ENCODE results near the gene CD8B2.
"Not testable (repeated sequence)": the region's sequence is repeated elsewhere in the genome, so short reads cannot be mapped to it uniquely, and the experiment has no call there.

The CD8B2 gene

DNA sequence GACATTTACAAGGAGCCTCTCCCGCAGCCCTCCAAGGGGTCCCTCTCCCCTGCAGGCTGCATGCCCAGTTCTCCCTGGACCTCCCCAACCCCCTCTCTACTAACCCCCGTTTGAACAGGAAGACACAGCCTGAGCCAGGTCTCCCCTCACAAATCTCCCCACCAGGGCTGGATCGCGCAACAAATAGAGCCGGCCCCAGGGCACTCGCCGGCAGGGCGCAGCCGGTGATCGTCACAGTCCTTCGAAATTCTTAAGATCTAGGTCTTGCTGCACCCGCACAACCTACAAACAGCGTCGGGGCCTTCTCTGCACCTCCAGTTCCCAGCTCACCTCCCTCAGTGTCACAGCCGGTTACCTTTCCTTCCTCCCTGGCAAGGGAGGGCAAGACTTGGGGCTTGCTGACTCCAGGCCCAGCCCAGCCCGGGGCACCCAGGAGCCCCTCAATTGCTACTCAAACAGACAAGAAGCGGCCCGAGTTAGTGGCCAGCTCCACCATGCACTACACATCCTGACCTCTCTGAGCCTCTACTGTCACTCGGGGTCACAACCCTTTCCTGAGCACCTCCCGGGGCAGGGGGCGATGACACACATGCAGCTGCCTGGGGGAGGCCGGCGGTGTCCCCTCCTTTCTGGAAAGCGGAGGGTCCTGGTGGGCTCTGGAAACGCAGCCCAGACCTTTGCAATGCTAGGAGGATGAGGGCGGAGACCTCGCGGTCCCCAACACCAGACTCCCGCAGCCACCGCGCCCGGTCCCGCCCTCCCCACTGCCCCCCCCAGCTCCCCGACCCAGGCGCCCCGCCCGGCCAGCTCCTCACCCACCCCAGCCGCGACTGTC, at the start of gene CD8B2:
CD8B2 (plus strand) TSS at position 814 of the 835 bp plus-strand sequence. CDS start 63 bp downstream, outside the sequence.
- ATAC-seq: not testable (repeated sequence)

DNA sequence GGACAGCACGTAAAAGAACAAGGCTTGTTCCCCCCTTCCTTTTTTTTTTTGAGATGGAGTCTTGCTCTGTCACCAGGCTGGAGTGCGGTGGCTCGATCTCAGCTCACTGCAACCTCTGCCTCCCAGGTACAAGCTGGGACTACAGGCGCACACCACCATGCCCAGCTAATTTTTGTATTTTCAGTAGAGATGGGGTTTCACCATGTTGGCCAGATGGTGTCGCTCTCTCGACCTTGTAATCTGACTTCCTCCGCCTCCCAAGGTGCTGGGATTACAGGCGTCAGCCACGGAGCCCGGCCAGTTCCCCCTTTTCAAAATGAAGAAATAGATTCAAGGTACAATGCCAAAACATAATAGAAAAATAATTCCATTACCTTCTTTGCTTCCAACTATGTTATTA, 25.3 kb upstream of the CD8B2 start:
- not testable (repeated sequence) for ATAC-seq

DNA sequence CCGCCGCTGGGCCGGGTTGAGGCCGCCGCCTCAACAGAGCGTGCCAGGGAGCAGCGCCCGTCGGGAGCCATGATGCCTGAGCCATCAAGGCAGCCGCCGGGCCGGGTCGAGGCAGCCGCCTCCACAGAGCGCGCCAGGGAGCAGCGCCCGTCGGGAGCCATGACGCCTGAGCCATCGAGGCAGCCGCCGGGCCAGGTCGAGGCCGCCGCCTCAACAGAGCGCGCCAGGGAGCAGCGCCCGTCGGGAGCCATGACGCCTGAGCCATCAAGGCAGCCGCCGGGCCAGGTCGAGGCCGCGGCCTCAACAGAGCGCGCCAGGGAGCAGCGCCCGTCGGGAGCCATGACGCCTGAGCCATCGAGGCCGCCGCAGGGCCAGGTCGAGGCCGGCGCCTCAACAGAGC, 19.6 kb upstream of the CD8B2 start:
- not testable (repeated sequence) for ATAC-seq

DNA sequence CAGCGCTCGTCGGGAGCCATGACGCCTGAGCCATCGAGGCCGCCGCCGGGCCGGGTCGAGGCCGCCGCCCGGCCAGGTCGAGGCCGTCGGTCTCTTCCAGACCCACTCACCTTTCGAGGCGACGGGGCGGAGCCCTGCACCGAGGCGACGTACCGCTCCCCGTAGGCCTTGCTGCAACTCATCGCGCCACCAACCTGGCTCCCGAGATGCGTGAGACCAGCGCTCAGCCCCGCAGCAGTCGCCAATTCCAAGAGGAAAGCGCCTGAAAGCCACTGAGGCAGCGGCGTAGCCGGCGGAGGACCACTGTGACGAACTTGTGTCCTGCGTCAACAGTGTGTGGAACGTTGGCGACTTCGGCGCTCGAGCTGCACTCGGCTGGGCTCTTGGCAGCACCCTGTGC, 19.1 kb upstream of the CD8B2 start, which contains the start of gene RGPD3:
RGPD3 (minus strand) TSS at position 307 of the 400 bp plus-strand sequence; CDS start at position 182, 125 bp downstream.
- not testable (repeated sequence) for ATAC-seq

- ATAC-seq: peak in 1 of 2 donors; percentile 55
These were observed 16.5 kb upstream of the CD8B2 start for GRCh38 chr2:106470658-106471057.

DNA sequence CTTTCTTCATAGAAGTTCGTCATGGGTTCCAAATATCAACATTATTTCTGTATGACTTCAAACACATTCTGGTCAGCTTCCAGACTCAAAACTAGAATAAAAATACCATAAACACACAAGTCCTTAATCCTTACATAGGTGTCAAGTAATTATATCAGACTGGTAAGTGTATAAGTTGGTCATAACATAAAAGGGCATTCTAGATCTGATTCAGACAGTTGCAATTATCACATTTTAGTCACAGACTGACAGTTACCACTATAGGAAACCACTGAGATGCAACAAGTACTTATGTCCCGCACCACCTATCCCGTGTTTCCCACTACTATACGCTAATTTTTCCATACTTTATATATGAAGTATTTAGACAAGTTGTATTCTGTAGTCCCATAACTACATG, 9.5 kb upstream of the CD8B2 start:
- ATAC-seq: not testable (repeated sequence)

DNA sequence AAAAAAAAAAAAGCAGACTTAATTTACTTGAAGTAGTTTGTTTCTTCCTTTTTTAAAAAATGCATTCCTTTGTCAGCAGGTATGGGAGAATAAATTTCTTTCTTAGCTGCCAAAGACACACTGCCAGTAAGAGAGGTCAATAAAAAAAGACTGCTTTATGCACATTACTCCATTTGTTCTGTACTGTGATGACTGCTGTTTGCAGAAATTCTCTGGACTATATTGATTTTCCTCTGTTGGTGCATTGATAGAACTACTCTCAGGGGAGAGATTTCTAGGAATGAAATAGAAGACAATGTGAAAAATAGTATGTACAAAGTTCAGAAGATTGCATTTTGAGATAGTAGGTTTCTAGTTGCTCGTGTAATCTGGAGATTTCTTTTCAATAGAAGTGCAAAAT, 7.6 kb upstream of the CD8B2 start:
- ATAC-seq: not testable (repeated sequence)

GRCh38 chr2:106487386-106488191, 425 bp downstream of the CD8B2 start:
- not testable (repeated sequence) for ATAC-seq

- not testable (repeated sequence) for ATAC-seq
These were observed 2.5 kb downstream of the CD8B2 start for GRCh38 chr2:106489701-106490100.

- not testable (repeated sequence) for ATAC-seq
These were observed 5.2 kb downstream of the CD8B2 start for GRCh38 chr2:106492399-106492798.

GRCh38 chr2:106492913-106493312, 5.7 kb downstream of the CD8B2 start:
- ATAC-seq: not testable (repeated sequence)

DNA sequence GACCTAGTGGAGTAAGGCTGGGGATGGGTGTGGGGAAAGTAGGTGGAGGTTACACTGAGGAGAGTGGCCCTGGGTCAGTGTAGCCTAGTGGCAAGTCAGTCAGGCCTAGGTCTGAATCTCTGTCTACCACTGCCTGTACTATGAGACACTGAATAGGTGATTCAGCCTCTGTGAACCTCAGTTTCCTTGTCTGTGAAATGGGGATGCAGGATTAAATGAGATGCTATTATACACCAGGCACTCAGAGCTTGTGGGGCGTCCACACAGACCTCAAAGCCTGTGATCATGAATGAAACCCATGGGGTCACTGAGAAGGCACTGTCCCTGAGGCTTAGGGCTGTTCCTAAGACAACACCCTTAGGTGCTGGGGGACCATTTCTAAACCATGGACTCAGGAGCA, 11.4 kb downstream of the CD8B2 start:
- ATAC-seq: not testable (repeated sequence)

GRCh38 chr2:106500350-106500749, 13.2 kb downstream of the CD8B2 start:
- not testable (repeated sequence) for ATAC-seq

- ATAC-seq: not testable (repeated sequence)
These were observed 15.2 kb downstream of the CD8B2 start for GRCh38 chr2:106502351-106502750.

GRCh38 chr2:106504192-106504591, 17.0 kb downstream of the CD8B2 start:
- ATAC-seq: not testable (repeated sequence)

DNA sequence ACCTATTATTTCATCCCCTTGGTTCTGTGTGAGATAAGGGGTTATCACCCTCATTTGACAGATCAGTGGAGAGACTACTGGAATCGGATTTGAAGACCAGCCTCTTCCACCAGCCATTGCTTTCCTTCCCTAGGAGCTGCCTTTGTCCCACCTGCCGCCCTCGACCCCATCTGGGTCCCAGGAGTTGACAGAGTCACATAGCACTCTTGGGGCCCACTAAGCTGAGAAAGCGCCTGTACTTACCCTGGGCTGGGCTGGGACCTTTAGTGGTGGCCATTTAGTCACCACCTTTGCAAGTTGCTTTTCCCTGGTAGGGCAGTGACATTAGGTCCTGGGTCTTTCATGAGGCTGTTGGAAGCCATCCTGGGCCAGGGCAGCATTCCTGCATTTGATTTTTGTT, 17.6 kb downstream of the CD8B2 start:
- not testable (repeated sequence) for ATAC-seq

GRCh38 chr2:106506002-106506687, 19.0 kb downstream of the CD8B2 start:
- ATAC-seq: not testable (repeated sequence)

GRCh38 chr2:106508660-106509373, 21.7 kb downstream of the CD8B2 start:
- not testable (repeated sequence) for ATAC-seq

DNA sequence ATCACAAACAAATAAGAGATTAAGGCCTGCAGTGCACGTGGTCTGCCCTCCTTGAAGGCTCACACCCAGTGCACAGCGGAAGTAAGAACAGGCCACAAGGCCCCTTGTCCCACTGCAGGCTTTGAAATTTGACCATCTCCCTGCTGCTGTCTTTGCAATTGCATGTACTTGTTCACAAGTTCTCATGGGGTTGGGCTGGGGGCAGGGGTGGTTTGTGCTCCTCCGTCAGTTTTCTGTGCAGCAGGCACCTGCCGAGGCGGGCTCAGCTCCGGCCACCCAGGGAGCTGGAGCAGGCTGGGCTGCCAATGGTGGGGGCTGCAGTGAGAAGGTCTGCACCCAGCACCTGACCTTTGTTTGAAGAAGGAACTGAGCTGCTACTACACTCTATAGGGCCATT, 22.2 kb downstream of the CD8B2 start:
- not testable (repeated sequence) for ATAC-seq

DNA sequence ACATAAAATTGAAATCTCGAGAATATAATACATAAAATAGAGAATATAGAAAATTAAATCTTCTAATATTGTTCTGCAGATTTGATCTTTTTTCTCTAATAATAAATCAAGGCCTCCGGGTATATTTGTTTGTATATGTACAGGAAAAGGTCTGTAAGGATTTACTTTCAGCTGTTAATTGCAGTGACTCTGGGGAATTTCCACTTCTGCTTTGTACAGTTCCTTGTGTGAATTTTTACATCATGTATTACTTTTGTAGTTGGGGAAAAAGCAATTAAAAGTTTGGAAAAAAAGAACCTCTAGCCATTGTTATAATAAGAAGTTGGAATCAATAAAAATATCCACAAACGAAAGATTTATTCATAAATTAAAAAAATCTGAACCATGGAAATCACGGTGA, 23.6 kb downstream of the CD8B2 start:
- not testable (repeated sequence) for ATAC-seq

- peak; percentile 50 to 72 for ATAC-seq
These were observed 24.3 kb downstream of the CD8B2 start for GRCh38 chr2:106511476-106511901.

- ATAC-seq: not testable (repeated sequence)
These were observed 24.8 kb downstream of the CD8B2 start for GRCh38 chr2:106511934-106512333.

Measured in activated CD4-positive, CD25-positive, alpha-beta regulatory T cell treated with anti-CD3 and anti-CD28 coated beads, Interleukin-2, amount 50 U/mL, for 24 hours (primary cell).